Measurements from ENCODE around the gene USP11. TPM values are rescaled to one million over a fixed set of nuclear protein-coding genes. Genes with fewer than 3 reads are reported as not detected.

The USP11 gene
- total RNA-seq, 1 experiment from 2014 or later, result 72.0 TPM

- no peaks in the 10 kb centered on the region for H3K36me3 Mint-ChIP-seq (ENCODE audit: insufficient read depth, unreplicated experiment)
- CTCF ChIA-PET, result no interaction called here
- no peak for DNase-seq
- no peak for TF ChIP-seq CTCF (IDR thresholded peaks at IDR 0.05; ENCODE audit: unreplicated experiment)
- H3K4me3 Mint-ChIP-seq (ENCODE audit: low read depth, unreplicated experiment), result no peak overlapping the region
- no peaks in the 10 kb centered on the region for H3K27me3 Mint-ChIP-seq (ENCODE audit: unreplicated experiment)
- no peaks in the 10 kb centered on the region for H3K4me1 Mint-ChIP-seq (ENCODE audit: low read depth, unreplicated experiment)
- no peak overlapping the region for H3K27ac Mint-ChIP-seq (ENCODE audit: unreplicated experiment)
- BruUV-seq (replicated peaks), result no TSS peak
- no peaks in the 10 kb centered on the region for H3K9me3 Mint-ChIP-seq (ENCODE audit: low read depth, unreplicated experiment)
- intact Hi-C loops (cut with micrococcal nuclease; ENCODE audit: unreplicated experiment), result no loop called here
Observed at GRCh38 chrX:47266643-47267042, 33.8 kb downstream of the USP11 start.

GRCh38 chrX:47272013-47272408 is 39.2 kb downstream of the USP11 start:
- Mint-ChIP-seq H3K4me1 (ENCODE audit: low read depth, unreplicated experiment) (no peaks in the 10 kb centered on the region), H3K36me3 (ENCODE audit: insufficient read depth, unreplicated experiment) (no peaks in the 10 kb centered on the region), H3K4me3 (ENCODE audit: low read depth, unreplicated experiment) (no peak overlapping the region), H3K9me3 (ENCODE audit: low read depth, unreplicated experiment) (no peaks in the 10 kb centered on the region), H3K27ac (ENCODE audit: unreplicated experiment) (no peak overlapping the region), H3K27me3 (ENCODE audit: unreplicated experiment) (no peaks in the 10 kb centered on the region)
- no TSS peak for BruUV-seq (replicated peaks)
- DNase-seq, result no peak
- CTCF ChIA-PET, result no interaction called here
- intact Hi-C loops (cut with micrococcal nuclease; ENCODE audit: unreplicated experiment), result no loop called here
- TF ChIP-seq CTCF (IDR thresholded peaks at IDR 0.05; ENCODE audit: unreplicated experiment), result no peak

GRCh38 chrX:47273011-47273730 is 40.4 kb downstream of the USP11 start:
- no peak for DNase-seq
- H3K27ac Mint-ChIP-seq (ENCODE audit: unreplicated experiment), result no peak overlapping the region
- no peaks in the 10 kb centered on the region for H3K27me3 Mint-ChIP-seq (ENCODE audit: unreplicated experiment)
- CTCF ChIA-PET, result interaction anchor here (0.6 kb wide), 1 partner anchor 36 kb away, joined by 3 read pairs; no protein-coding TSS in a partner anchor
- intact Hi-C loops (cut with micrococcal nuclease; ENCODE audit: unreplicated experiment), result no loop called here
- TF ChIP-seq CTCF (IDR thresholded peaks at IDR 0.05; ENCODE audit: unreplicated experiment), result no peak
- BruUV-seq (replicated peaks), result no TSS peak
- no peaks in the 10 kb centered on the region for H3K4me1 Mint-ChIP-seq (ENCODE audit: low read depth, unreplicated experiment)
- H3K9me3 Mint-ChIP-seq (ENCODE audit: low read depth, unreplicated experiment), result no peaks in the 10 kb centered on the region
- H3K4me3 Mint-ChIP-seq (ENCODE audit: low read depth, unreplicated experiment), result no peak overlapping the region
- H3K36me3 Mint-ChIP-seq (ENCODE audit: insufficient read depth, unreplicated experiment), result no peaks in the 10 kb centered on the region

GRCh38 chrX:47278691-47279090 is 45.9 kb downstream of the USP11 start:
- Mint-ChIP-seq H3K4me3 (ENCODE audit: low read depth, unreplicated experiment) (no peak overlapping the region), H3K27ac (ENCODE audit: unreplicated experiment) (peak overlapping the region; percentile 61), H3K36me3 (ENCODE audit: insufficient read depth, unreplicated experiment) (no peaks in the 10 kb centered on the region), H3K9me3 (ENCODE audit: low read depth, unreplicated experiment) (no peaks in the 10 kb centered on the region), H3K4me1 (ENCODE audit: low read depth, unreplicated experiment) (no peaks in the 10 kb centered on the region), H3K27me3 (ENCODE audit: unreplicated experiment) (no peaks in the 10 kb centered on the region)
- intact Hi-C loops (cut with micrococcal nuclease; ENCODE audit: unreplicated experiment), result no loop called here
- CTCF ChIA-PET, result no interaction called here
- no peak for DNase-seq
- BruUV-seq (replicated peaks), result no TSS peak
- TF ChIP-seq CTCF (IDR thresholded peaks at IDR 0.05; ENCODE audit: unreplicated experiment), result no peak
